Peyer's patch (tissue), 4 donors: ENCODE measurements around the gene MACROH2A1. TPM values are rescaled to one million over a fixed set of nuclear protein-coding genes. Genes with fewer than 3 reads are reported as not detected.

ENCODE experiments used
- DNase-seq, 3 donors: peaks; one replicate each; pipeline ENCODE4 v3.0.0-alpha.2; 2017 to 2019
- H3K27ac ChIP-seq, 4 donors: fragments of 200-600 bp; sonication (generic); one replicate each; pipeline ENCODE4 v1.5.1; 2016 to 2019
- H3K27me3 ChIP-seq, 2 donors: fragments of 200-600 bp; sonication (generic); one replicate each; pipeline ENCODE4 v1.5.1; 2019
- H3K36me3 ChIP-seq, 3 donors: fragments of 200-600 bp; sonication (generic); one replicate each; pipeline ENCODE4 v1.5.1; 2016 to 2019
- H3K4me1 ChIP-seq, 4 donors: fragments of 200-600 bp; sonication (generic); one replicate each; pipeline ENCODE4 v1.5.1; 2016 to 2019
- H3K4me3 ChIP-seq, 4 donors: fragments of 200-600 bp; sonication (generic); 1 replicate in 3 of 4; 2 replicates in 1 of 4; pipeline ENCODE4 v1.5.1; 2016 to 2019; ENCODE audit warnings: mild to moderate bottlenecking in 1 of 4
- H3K9me3 ChIP-seq, 4 donors: fragments of 200-600 bp; sonication (generic); one replicate each; pipeline ENCODE4 v1.5.1; 2016 to 2019; ENCODE audit warnings: mild to moderate bottlenecking in 1 of 4
- POLR2A ChIP-seq, 2 donors: fragments of 450-650 bp; IDR thresholded peaks; one replicate each; pipeline ENCODE4 v1.5.1; 2017; ENCODE audit warnings: antibody characterized with exemption in 2 of 2, mild to moderate bottlenecking in 2 of 2, moderate library complexity in 2 of 2
- small RNA-seq, 2 donors: library from RNA; depleted of rRNA; stranded (forward); fragments of <200 nt; gene quantifications; one replicate each; pipeline ENCODE3, GENCODE V24; 2016
- total RNA-seq, 4 donors: library from RNA; depleted of rRNA; stranded (reverse); fragments of >200 nt; gene quantifications; one replicate each; pipeline ENCODE4 v1.1.0, GENCODE V29; 2016
- TF ChIP-seq, protein P1 (sequence below), 6 experiments: fragments of 450-650 bp in 4 of 6; fragments of 200-600 bp in 2 of 6; sonication (generic) in 1 of 6; IDR thresholded peaks; one replicate each; pipeline ENCODE4 v1.5.1; 2017 to 2019; ENCODE audit warnings: antibody characterized with exemption in 6 of 6, mild to moderate bottlenecking in 3 of 6, moderate library complexity in 1 of 6

The MACROH2A1 gene
- total RNA-seq, 4 donors from 2014 or later = 407 to 489 (median 431) TPM

DNA sequence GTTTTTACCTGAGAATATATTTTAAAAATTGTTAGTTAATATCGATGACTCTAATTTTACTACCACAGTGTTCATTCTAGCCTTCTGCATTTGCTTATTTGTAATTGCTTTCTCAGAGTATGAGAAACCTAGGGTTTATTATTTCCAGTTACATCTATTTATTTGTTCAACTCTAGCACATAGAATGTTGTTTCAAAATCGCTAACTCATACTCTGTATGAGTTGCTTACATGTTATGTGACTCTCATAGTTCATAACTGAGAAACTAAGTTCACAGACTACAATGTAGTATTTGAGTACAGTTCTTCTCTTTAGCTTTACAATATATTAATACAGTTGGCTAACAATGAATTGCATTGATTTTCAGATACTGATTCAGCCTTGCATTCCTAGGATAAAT is 103.2 kb downstream of the MACROH2A1 start:
- Histone ChIP-seq H3K27ac (no peak overlapping the region), H3K9me3 (no peaks in the 10 kb centered on the region), H3K27me3 (no peaks in the 10 kb centered on the region), H3K4me3 (no peak overlapping the region), H3K4me1 (no peaks in the 10 kb centered on the region), H3K36me3 (no peaks in the 10 kb centered on the region)
- no peak for DNase-seq
- TF ChIP-seq, protein P1, sequence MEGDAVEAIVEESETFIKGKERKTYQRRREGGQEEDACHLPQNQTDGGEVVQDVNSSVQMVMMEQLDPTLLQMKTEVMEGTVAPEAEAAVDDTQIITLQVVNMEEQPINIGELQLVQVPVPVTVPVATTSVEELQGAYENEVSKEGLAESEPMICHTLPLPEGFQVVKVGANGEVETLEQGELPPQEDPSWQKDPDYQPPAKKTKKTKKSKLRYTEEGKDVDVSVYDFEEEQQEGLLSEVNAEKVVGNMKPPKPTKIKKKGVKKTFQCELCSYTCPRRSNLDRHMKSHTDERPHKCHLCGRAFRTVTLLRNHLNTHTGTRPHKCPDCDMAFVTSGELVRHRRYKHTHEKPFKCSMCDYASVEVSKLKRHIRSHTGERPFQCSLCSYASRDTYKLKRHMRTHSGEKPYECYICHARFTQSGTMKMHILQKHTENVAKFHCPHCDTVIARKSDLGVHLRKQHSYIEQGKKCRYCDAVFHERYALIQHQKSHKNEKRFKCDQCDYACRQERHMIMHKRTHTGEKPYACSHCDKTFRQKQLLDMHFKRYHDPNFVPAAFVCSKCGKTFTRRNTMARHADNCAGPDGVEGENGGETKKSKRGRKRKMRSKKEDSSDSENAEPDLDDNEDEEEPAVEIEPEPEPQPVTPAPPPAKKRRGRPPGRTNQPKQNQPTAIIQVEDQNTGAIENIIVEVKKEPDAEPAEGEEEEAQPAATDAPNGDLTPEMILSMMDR (IDR thresholded peaks at IDR 0.05) = no peak
- TF ChIP-seq POLR2A (IDR thresholded peaks at IDR 0.05) = no peak

DNA sequence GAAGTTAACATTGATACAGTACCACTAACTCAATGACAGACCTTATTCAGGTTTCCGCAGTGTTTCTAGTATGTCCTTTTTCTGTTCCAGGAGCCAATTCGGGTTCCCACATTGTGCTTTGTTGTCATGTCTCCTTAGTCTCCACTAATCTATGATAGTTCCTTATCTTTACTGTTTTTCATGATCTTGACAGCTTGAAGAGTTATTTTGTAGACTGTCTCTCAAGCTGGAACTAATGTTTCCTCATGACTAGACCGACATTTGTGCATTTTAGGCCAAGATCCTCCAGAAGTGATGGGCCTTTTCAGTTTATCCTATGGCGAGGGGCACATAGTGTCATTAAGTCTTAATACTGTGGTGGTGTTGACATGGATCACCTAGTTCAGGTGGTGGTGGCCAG is 104.2 kb downstream of the MACROH2A1 start:
- no peak for DNase-seq
- Histone ChIP-seq H3K27me3 (no peaks in the 10 kb centered on the region), H3K27ac (no peak overlapping the region), H3K9me3 (no peaks in the 10 kb centered on the region), H3K36me3 (no peaks in the 10 kb centered on the region), H3K4me3 (no peak overlapping the region), H3K4me1 (no peaks in the 10 kb centered on the region)
- TF ChIP-seq, protein P1 (IDR thresholded peaks at IDR 0.05) = no peak
- no peak for TF ChIP-seq POLR2A (IDR thresholded peaks at IDR 0.05)

DNA sequence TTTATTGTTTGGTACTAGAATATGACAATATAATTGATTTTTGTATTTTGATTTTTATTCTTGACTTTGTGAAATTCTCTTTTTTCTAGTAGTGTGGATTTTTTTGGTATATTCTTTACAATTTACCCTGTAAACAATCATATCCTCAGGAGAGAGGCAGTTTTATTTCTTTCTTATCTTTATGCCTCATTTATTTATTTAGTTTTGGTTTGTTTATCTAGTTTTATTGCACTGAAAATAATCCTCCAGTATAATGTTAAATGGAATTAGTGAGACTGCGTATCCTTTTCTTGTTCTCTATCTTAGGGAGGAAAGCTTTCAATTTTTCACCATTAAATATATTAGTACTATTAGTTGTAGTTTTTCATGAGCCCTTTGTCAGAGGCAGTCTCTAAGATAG is 109.4 kb downstream of the MACROH2A1 start:
- Histone ChIP-seq H3K4me1 (no peaks in the 10 kb centered on the region), H3K27ac (no peak overlapping the region), H3K27me3 (no peaks in the 10 kb centered on the region), H3K4me3 (no peak overlapping the region), H3K36me3 (no peaks in the 10 kb centered on the region), H3K9me3 (no peaks in the 10 kb centered on the region)
- DNase-seq = no peak
- TF ChIP-seq, protein P1 (IDR thresholded peaks at IDR 0.05) = no peak
- no peak for TF ChIP-seq POLR2A (IDR thresholded peaks at IDR 0.05)

DNA sequence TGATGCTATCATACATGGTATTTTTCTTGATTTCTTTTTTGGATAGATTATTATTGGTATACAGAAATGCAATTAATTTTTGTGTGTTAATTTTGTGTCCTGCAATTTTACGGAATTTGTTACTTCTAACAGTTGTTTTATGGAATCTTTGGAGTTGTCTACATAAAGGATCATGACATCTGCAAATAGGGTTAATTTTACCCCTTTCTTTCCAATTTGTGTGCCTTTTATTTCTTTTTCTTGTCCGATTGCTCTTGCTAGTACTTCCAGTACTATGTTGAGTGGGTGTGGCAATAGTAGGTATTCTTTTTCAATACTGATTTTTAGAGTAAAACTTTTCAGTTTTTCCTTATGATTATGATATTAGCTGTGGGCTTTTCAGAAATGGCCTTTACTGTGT is 111.5 kb downstream of the MACROH2A1 start:
- no peak for TF ChIP-seq POLR2A (IDR thresholded peaks at IDR 0.05)
- TF ChIP-seq, protein P1 (IDR thresholded peaks at IDR 0.05) = no peak
- Histone ChIP-seq H3K36me3 (no peaks in the 10 kb centered on the region), H3K27ac (no peak overlapping the region), H3K27me3 (no peaks in the 10 kb centered on the region), H3K4me3 (no peak overlapping the region), H3K9me3 (no peaks in the 10 kb centered on the region), H3K4me1 (no peaks in the 10 kb centered on the region)
- DNase-seq = no peak

Small RNA genes lying within 50 kb of the gene (small RNA-seq; reads per million reads assigned to genes)
- gene DCANP1 = 0 reads per million in 2 donors

Other genes with a start within 250 kb of the MACROH2A1 start
- gene DCANP1, start 48.1 kb upstream of the MACROH2A1 start, total RNA-seq = 1 to 10 TPM in 1 of 4 donors, under 1 TPM in 1, not detected in 2; 0.27 to 1.7 TPM
- gene TIFAB, start 53.1 kb upstream of the MACROH2A1 start, total RNA-seq = under 1 TPM in 1 of 4 donors, not detected in 3; 0.83 TPM
- gene NEUROG1, start 136.7 kb upstream of the MACROH2A1 start, total RNA-seq = not detected
- gene CXCL14, start 179.8 kb upstream of the MACROH2A1 start, total RNA-seq = 100 to 1,000 TPM in 1 of 4 donors, 10 to 100 TPM in 3; 17.3 to 122 (median 23.4) TPM